ENCODE measurements around the gene STN1.

STN1 gene

DNA sequence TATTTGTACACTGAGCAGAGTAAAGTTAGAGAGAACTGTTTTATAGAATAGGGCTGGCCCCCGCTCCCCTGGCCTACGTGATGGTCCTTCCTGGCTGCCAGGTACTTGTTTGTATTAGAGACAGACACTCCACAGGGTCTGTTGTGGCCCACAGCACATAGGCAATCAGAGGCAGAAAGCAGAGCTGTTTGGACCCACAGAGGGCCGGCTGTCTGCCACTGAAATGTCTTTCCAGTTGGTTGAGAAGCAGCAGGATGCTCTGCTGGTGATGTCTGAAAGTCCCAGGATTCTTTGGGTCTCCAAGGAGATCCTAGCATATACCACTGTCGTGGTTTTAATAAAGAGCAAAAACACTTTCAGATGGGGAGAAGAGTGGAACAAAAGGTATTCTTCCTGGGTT is 5.2 kb downstream of the STN1 start:
- TF ChIP-seq, protein P1, sequence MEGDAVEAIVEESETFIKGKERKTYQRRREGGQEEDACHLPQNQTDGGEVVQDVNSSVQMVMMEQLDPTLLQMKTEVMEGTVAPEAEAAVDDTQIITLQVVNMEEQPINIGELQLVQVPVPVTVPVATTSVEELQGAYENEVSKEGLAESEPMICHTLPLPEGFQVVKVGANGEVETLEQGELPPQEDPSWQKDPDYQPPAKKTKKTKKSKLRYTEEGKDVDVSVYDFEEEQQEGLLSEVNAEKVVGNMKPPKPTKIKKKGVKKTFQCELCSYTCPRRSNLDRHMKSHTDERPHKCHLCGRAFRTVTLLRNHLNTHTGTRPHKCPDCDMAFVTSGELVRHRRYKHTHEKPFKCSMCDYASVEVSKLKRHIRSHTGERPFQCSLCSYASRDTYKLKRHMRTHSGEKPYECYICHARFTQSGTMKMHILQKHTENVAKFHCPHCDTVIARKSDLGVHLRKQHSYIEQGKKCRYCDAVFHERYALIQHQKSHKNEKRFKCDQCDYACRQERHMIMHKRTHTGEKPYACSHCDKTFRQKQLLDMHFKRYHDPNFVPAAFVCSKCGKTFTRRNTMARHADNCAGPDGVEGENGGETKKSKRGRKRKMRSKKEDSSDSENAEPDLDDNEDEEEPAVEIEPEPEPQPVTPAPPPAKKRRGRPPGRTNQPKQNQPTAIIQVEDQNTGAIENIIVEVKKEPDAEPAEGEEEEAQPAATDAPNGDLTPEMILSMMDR (IDR thresholded peaks at IDR 0.05; ENCODE audit: low read depth, low read length): no peak
- Histone ChIP-seq H3K36me3 (no peaks in the 10 kb centered on the region; the same call in 1 of the 2 replicates), H3K27ac (no peak overlapping the region), H3K27me3 (ENCODE audit: insufficient read depth, low read depth, severe bottlenecking) (no peaks in the 10 kb centered on the region), H3K9me3 (ENCODE audit: severe bottlenecking) (peaks cover 7% of the 10 kb centered on the region), H3K4me3 (ENCODE audit: low read depth, low read length) (no peak overlapping the region)
- DNase-seq: no peak

GRCh38 chr10:103911021-103911459 is 6.9 kb downstream of the STN1 start:
- no peak overlapping the region for H3K27ac ChIP-seq
- H3K4me3 ChIP-seq (ENCODE audit: low read depth, low read length): no peak overlapping the region
- no peak for DNase-seq

DNA sequence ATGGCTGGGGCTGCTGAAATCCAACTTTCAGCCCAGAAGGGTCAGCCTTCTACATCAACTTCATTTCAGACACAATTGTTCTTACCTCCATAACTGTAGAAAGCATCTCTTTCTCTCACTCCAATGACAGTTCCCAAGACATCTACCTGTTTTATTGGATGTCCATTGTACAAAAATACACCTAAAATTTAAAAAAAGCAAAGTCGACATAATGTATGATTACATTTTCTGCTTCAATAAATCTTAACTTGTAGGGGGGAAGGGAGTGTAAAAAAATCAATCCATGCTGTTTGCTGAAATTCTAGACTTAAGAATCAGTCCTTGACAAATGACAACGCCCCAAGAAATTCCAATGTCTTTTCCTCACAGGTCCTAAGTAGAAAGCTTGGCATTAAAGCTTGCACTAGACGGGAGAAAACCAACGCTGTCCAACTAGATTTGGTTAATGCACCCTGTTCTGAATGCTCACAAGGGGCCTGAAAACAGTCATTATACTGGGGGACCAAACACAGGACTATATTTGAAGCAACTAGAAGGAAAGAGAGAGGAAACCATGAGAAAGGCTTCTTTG is 7.5 kb downstream of the STN1 start:
- TF ChIP-seq, protein P1 (IDR thresholded peaks at IDR 0.05; ENCODE audit: low read depth, low read length): no peak
- DNase-seq: no peak
- no peak overlapping the region for H3K27ac ChIP-seq
- H3K4me3 ChIP-seq (ENCODE audit: low read depth, low read length): no peak overlapping the region
- H3K27me3 ChIP-seq (ENCODE audit: insufficient read depth, low read depth, severe bottlenecking): no peaks in the 10 kb centered on the region
- no peaks in the 10 kb centered on the region; the same call in 1 of the 2 replicates for H3K36me3 ChIP-seq
- H3K9me3 ChIP-seq (ENCODE audit: severe bottlenecking): peaks cover 7% of the 10 kb centered on the region

More at GRCh38 chr10:103911021-103911459, 6.9 kb downstream of the STN1 start:
- H3K36me3 ChIP-seq: no peaks in the 10 kb centered on the region; the same call in 1 of the 2 replicates
- TF ChIP-seq, protein P1 (IDR thresholded peaks at IDR 0.05; ENCODE audit: low read depth, low read length): no peak
- H3K27me3 ChIP-seq (ENCODE audit: insufficient read depth, low read depth, severe bottlenecking): no peaks in the 10 kb centered on the region
- peaks cover 7% of the 10 kb centered on the region for H3K9me3 ChIP-seq (ENCODE audit: severe bottlenecking)

DNA sequence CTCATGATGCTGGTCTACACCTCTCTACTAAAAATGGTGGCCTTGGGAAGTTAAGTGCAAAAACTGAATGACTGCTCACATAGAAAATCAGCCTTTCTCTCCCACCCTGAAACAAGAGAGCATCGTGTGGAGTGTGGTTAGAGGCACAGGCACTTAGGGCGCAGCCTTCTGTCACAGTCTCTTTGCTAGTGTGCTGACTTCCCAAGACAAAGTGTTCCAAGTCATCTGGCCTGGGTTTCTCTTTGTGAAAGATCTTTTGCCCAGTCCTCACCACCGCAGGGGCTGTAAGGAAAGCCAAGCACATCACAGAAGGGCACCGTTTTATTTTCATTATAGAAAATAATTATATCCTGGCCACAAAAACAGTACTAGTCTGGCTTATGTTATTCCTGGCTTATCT is 12.5 kb downstream of the STN1 start:
- no peak overlapping the region for H3K27ac ChIP-seq
- TF ChIP-seq, protein P1 (IDR thresholded peaks at IDR 0.05; ENCODE audit: low read depth, low read length): no peak
- DNase-seq: no peak

DNA sequence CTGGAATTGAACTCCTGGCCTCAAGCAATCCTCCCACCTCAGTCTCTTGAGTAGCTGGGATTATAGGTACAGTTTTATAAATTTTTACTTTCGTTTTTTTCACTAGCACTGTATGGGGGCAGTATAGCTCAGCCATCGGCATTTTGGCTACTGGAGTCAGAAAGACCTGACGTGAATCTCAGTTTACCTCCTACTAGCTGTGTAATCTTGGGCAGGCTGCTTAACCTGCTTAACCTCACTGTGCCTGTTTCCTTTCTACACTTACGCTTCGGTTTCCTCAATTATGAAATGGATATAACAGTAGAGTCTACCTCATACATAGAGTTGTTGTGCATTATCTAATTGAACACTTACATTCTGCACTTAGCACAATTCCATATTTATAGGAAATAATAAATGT is 16.7 kb downstream of the STN1 start:
- no peak overlapping the region for H3K27ac ChIP-seq

More for the DNA sequence above, 12.5 kb downstream of the STN1 start:
- Histone ChIP-seq H3K27me3 (ENCODE audit: insufficient read depth, low read depth, severe bottlenecking) (no peaks in the 10 kb centered on the region), H3K9me3 (ENCODE audit: severe bottlenecking) (no peaks in the 10 kb centered on the region), H3K36me3 (no peaks in the 10 kb centered on the region), H3K4me3 (ENCODE audit: low read depth, low read length) (no peak overlapping the region)

More for the DNA sequence above, 16.7 kb downstream of the STN1 start:
- no peak overlapping the region for H3K4me3 ChIP-seq (ENCODE audit: low read depth, low read length)
- no peaks in the 10 kb centered on the region for H3K36me3 ChIP-seq
- H3K9me3 ChIP-seq (ENCODE audit: severe bottlenecking): no peaks in the 10 kb centered on the region
- TF ChIP-seq, protein P1 (IDR thresholded peaks at IDR 0.05; ENCODE audit: low read depth, low read length): no peak
- no peaks in the 10 kb centered on the region for H3K27me3 ChIP-seq (ENCODE audit: insufficient read depth, low read depth, severe bottlenecking)
- DNase-seq: no peak
